MCF 10A (cell line): Measurements from ENCODE around the gene GSTO2. TPM values are rescaled to one million over a fixed set of nuclear protein-coding genes. Genes with fewer than 3 reads are reported as not detected.
"Not testable (repeated sequence)": the region's sequence is repeated elsewhere in the genome, so short reads cannot be mapped to it uniquely, and the experiment has no call there.

Source experiments
- BruUV-seq: library from RNA; stranded (reverse); fragments of 400-500 nt; replicated peaks from 2 replicates; lab custom pipeline; 2021; lab: Mats Ljungman, UMichigan
- CTCF ChIA-PET: fragments of 300-600 bp; sonication (Branson Sonifier 250); formaldehyde crosslinking; extraction: SDS; loops from one replicate; lab custom pipeline; 2021; ENCODE audit warnings: antibody characterized with exemption, inconsistent platforms; lab: Yijun Ruan, JAX
- POLR2A ChIA-PET: fragments of 300-600, 350-650 bp; sonication (Branson Sonifier 250); formaldehyde crosslinking; extraction: SDS; loops from one replicate; lab custom pipeline; 2020; ENCODE audit warnings: antibody characterized with exemption, inconsistent platforms; lab: Yijun Ruan, JAX
- DNase-seq: peaks from one replicate; pipeline ENCODE4 v3.0.0-alpha.2; 2018; ENCODE audit not compliant: unreplicated experiment
- H3K27ac Mint-ChIP-seq: one replicate; pipeline ENCODE4 v1.8.0; 2022; ENCODE audit warnings: mild to moderate bottlenecking, low read depth, mixed read lengths; ENCODE audit not compliant: unreplicated experiment
- H3K27me3 Mint-ChIP-seq: one replicate; pipeline ENCODE4 v1.8.0; 2022; ENCODE audit warnings: mixed read lengths; ENCODE audit not compliant: insufficient read depth, unreplicated experiment
- H3K36me3 Mint-ChIP-seq: one replicate; pipeline ENCODE4 v1.8.0; 2022; ENCODE audit warnings: mild to moderate bottlenecking, moderate library complexity, mixed read lengths; ENCODE audit not compliant: insufficient read depth, unreplicated experiment
- H3K4me1 Mint-ChIP-seq: one replicate; pipeline ENCODE4 v1.8.0; 2022; ENCODE audit warnings: mixed read lengths; ENCODE audit not compliant: insufficient read depth, unreplicated experiment
- H3K4me3 Mint-ChIP-seq: one replicate; pipeline ENCODE4 v1.8.0; 2022; ENCODE audit warnings: mild to moderate bottlenecking, moderate library complexity, mixed read lengths; ENCODE audit not compliant: unreplicated experiment
- H3K9me3 Mint-ChIP-seq: one replicate; pipeline ENCODE4 v1.8.0; 2022; ENCODE audit warnings: mixed read lengths; ENCODE audit not compliant: unreplicated experiment
- CTCF ChIP-seq: fragments of 200-600 bp; IDR thresholded peaks from one replicate; pipeline ENCODE4 v1.8.0; 2022; ENCODE audit warnings: antibody characterized with exemption, mild to moderate bottlenecking; ENCODE audit not compliant: unreplicated experiment
- intact Hi-C: fragments of 100-400 bp; cut with micrococcal nuclease; formaldehyde crosslinking; loops from 2 replicates; pipeline ENCODE4 v1.14.1; 2022
- total RNA-seq: library from RNA; stranded (reverse); gene quantifications from 2 replicates; pipeline ENCODE4 v1.2.3, GENCODE V29; 2022

The GSTO2 gene
- total RNA-seq, 1 experiment from 2014 or later, result 40.9 TPM

GRCh38 chr10:104246976-104247375, 22.0 kb upstream of the GSTO2 start:
- no TSS peak for BruUV-seq
- Mint-ChIP-seq H3K4me3 (no peak overlapping the region), H3K27ac (no peak overlapping the region), H3K27me3 (no peaks in the 10 kb centered on the region), H3K36me3 (no peaks in the 10 kb centered on the region), H3K9me3 (no peaks in the 10 kb centered on the region), H3K4me1 (no peaks in the 10 kb centered on the region)
- DNase-seq, result no peak
- intact Hi-C loops, result no loop called here
- POLR2A ChIA-PET, result interaction anchor here (0.6 kb wide), 1 partner anchor 9 kb away, joined by 3 read pairs; no protein-coding TSS in a partner anchor
- no peak for TF ChIP-seq CTCF
- CTCF ChIA-PET, result interaction anchor here (0.9 to 1.9 kb wide), 2 partner anchors 14 to 45 kb away, joined by 3 to 4 read pairs; no protein-coding TSS in a partner anchor

- intact Hi-C loops, result no loop called here
- H3K9me3 Mint-ChIP-seq, result no peaks in the 10 kb centered on the region
- no peak for TF ChIP-seq CTCF
- TSS peak; percentile 92 for BruUV-seq
- no peaks in the 10 kb centered on the region for H3K36me3 Mint-ChIP-seq
- no peak for DNase-seq
- no peaks in the 10 kb centered on the region for H3K4me1 Mint-ChIP-seq
- no peaks in the 10 kb centered on the region for H3K27me3 Mint-ChIP-seq
- CTCF ChIA-PET, result interaction anchor here (0.5 to 1.9 kb wide), 3 partner anchors 27 to 44 kb away, joined by 3 to 4 read pairs (median 3); no protein-coding TSS in a partner anchor
- H3K4me3 Mint-ChIP-seq, result no peak overlapping the region
- H3K27ac Mint-ChIP-seq, result no peak overlapping the region
- POLR2A ChIA-PET, result interaction anchor here (0.6 to 1.1 kb wide), 5 partner anchors 8 to 15 kb away, joined by 3 to 5 read pairs (median 3); partner anchors contain the start of gene CFAP43
These were observed 21.4 kb upstream of the GSTO2 start for GRCh38 chr10:104247513-104248146.

GRCh38 chr10:104248931-104249330, 20.1 kb upstream of the GSTO2 start:
- H3K27me3 Mint-ChIP-seq, H3K9me3 Mint-ChIP-seq, CTCF ChIA-PET, DNase-seq, BruUV-seq, intact Hi-C loops, H3K36me3 Mint-ChIP-seq, H3K4me3 Mint-ChIP-seq, H3K27ac Mint-ChIP-seq: not testable (repeated sequence)
- peaks cover 10% of the 10 kb centered on the region for H3K4me1 Mint-ChIP-seq
- POLR2A ChIA-PET, result interaction anchor here (1.1 kb wide), 1 partner anchor 9 kb away, joined by 3 read pairs; no protein-coding TSS in a partner anchor

- intact Hi-C loops, result no loop called here
- BruUV-seq, result no TSS peak
- no peak for TF ChIP-seq CTCF
- H3K4me3 Mint-ChIP-seq, result no peak overlapping the region
- peaks cover 17% of the 10 kb centered on the region for H3K4me1 Mint-ChIP-seq
- DNase-seq, result no peak
- H3K27ac Mint-ChIP-seq, result no peak overlapping the region
- ChIA-PET POLR2A (interaction anchor here (0.6 to 0.8 kb wide), 2 partner anchors 9 to 12 kb away, joined by 3 read pairs; no protein-coding TSS in a partner anchor), CTCF (interaction anchor here (0.7 to 0.9 kb wide), 3 partner anchors 9 to 972 kb away, joined by 3 read pairs; no protein-coding TSS in a partner anchor)
- H3K36me3 Mint-ChIP-seq, result no peaks in the 10 kb centered on the region
- no peaks in the 10 kb centered on the region for H3K9me3 Mint-ChIP-seq
- H3K27me3 Mint-ChIP-seq, result no peaks in the 10 kb centered on the region
These were observed 18.6 kb upstream of the GSTO2 start for GRCh38 chr10:104250371-104250770.
